ENCODE data around the gene SIRT1.
"Not testable (repeated sequence)": the region's sequence is repeated elsewhere in the genome, so short reads cannot be mapped to it uniquely, and the experiment has no call there.

The SIRT1 gene

DNA sequence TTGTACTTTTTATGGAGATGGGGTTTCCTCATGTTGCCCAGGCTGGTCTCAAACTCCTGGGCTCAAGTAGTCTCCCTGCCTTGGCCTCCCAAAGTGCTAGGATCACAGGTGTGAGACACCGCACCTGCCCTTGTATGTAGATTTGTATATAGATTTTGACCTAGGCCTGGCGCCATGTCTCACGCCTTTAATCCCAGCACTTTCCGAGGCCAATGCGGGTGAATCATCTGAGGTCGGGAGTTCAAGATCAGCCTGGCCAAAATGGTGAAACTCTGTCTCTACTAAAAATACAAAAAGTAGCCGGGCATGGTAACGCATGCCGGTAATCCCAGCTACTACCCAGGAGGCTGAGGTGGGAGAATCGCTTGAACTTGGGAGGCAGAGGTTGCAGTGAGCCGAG, 7.0 kb upstream of the SIRT1 start:
- DNase-seq: not testable (repeated sequence)

DNA sequence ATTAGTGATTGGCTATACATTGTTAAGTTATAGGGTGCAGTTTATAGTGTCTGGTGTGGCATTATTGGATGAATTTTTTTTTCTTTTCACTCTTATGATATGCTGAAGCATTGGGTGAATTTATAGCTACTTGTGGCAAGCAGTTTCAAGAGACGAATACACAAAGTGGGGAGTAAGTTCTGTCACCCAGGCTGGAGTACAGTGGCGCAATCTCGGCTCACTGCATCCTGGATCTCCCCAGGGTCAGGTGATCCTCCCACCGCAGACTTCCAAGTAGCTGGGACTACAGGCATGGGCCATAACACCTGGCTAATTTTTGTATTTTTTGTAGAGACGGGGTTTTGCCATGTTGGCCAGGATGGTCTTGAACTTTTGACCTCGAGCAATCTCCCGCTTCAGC, 6.3 kb upstream of the SIRT1 start:
- no peak for DNase-seq

DNA sequence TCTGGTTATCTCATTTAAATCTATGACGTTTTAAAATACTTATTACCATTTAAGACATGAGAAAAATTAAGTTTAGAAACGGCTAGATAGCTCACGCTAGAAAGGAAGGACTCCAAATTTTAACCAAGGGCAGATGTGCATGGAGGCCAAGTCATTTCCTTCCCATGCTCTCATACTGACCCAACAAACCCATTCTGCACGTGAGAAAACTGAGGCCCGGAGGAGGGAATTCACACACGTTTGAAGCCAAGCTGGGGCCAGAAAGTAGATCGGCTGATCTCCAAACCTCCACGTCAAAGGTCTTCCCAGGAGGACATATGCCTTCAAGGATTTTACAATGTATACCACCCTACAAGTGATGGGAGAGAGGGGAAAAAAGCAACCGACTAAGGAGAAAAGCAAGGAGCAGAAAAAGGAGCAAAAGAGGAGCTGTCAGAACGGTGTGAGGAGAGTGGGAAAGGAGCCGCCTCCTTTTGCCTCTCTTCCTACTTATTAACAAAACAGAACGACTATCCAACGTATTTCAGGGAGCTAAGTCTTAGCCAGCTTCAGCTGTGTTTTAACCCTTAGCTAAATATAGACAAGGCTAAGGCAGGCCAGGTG, 645 bp upstream of the SIRT1 start:
- no peak for DNase-seq

DNA sequence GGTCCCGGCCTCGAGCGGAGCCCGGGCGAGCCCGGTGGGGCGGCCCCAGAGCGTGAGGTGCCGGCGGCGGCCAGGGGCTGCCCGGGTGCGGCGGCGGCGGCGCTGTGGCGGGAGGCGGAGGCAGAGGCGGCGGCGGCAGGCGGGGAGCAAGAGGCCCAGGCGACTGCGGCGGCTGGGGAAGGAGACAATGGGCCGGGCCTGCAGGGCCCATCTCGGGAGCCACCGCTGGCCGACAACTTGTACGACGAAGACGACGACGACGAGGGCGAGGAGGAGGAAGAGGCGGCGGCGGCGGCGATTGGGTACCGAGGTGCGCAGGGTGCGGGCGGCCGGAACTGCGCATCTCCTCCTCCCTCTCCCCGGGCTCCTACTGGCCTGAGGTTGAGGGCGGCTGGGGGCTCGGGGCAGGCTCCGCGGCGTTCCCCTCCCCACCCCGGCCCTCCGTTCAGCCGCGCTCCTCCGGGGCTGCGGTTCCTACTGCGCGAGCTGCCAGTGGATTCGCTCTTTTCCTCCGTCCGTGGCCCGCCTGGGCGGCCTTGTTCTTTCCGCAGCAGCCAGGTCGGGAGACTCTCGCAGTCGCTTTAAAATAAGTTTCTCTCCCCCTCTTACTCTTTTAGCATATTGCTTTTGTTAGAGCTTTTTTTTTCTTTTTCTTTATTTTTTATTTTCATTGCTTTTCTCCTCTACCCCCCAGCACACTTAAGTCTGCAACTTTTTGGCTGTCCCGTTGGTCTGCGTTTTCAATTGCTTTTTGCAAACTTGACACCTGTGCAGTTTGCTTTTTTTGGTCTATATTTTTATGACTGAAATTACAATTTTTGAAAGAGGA, 600 bp downstream of the SIRT1 start:
- DNase-seq: peak; percentile 81

DNA sequence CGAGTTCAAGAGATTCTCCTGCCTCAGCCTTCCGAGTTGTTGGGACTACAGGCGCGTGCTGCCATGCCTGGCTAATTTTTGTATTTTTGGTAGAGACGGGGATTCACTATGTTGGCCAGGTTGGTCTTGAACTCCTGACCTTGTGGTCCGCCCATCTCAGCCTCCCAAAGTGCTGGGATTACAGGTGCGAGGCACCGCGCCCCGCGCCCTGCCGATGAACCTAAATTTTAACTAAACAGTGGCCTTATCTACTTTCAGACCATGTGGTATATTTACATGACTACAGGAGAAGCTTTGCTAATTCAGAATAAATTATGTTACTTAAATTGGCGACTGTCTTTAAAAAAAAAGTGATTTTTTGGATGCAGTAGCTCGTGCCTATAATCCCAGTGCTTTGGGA, 9.2 kb downstream of the SIRT1 start:
- DNase-seq: no peak

DNA sequence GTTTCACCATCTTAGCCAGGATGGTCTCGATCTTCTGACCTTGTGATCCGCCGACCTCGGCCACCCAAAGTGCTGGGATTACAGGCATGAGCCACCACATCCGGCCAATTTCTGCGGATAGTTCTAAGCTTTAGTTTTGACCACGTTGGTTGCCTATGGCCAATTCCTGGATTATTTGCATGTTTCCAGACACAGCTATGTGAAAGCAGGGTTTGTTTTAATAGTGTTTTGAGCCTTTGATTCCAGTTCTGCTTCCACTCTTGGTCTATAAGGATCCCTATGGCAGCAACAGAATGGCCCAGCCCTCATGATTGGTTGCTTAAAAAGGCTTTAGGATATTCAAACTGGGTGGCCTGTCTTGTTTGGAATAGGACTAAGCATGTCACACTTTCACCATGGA, 19.1 kb downstream of the SIRT1 start:
- no peak for DNase-seq

DNA sequence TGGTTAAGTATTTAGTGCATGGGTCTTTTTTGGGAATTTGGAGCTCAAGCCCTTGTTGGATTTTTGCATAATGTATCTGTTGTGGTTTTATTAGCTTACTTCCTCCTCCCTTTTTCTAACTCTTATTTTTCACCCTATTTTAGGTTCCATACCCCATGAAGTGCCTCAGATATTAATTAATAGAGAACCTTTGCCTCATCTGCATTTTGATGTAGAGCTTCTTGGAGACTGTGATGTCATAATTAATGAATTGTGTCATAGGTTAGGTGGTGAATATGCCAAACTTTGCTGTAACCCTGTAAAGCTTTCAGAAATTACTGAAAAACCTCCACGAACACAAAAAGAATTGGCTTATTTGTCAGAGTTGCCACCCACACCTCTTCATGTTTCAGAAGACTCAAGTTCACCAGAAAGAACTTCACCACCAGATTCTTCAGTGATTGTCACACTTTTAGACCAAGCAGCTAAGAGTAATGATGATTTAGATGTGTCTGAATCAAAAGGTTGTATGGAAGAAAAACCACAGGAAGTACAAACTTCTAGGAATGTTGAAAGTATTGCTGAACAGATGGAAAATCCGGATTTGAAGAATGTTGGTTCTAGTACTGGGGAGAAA, 28.0 kb downstream of the SIRT1 start:
- DNase-seq: no peak

DNA sequence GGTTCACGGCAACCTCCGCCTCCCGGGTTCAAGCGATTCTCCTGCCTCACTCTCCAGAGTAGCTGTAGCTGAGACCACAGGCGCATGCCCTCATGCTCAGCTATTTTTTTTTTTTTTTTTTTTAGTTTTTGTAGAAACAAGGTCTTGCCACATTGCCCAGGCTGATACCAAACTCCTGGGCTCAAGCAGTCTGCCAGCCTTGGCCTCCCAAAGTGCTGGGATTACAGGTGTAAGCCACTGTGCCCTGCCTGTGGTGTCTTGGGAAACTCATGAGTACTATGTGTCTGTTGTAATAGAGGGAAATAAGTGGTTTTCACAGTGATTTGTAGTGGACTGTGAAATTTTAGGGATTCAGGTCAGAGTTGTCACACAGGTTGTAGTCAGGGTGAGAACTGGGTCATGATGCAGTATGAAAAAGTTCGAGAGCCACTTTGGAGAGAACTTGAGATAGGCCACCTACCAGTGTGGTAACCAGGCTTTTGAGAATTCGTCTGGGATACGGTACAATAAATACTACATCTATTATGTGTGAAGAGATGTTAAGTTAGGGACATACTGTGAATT, 30.4 kb downstream of the SIRT1 start:
- DNase-seq: no peak

DNA sequence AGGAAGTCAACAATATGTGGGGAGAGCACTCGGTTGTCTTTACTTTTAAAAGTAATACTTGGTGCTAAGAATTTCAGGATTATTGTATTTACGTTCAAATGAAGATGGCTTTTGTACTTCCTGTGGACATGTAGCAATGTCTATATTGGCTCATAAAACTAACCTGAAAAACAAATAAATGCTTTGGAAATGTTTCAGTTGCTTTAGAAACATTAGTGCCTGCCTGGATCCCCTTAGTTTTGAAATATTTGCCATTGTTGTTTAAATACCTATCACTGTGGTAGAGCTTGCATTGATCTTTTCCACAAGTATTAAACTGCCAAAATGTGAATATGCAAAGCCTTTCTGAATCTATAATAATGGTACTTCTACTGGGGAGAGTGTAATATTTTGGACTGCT, 32.7 kb downstream of the SIRT1 start:
- DNase-seq: no peak

DNA sequence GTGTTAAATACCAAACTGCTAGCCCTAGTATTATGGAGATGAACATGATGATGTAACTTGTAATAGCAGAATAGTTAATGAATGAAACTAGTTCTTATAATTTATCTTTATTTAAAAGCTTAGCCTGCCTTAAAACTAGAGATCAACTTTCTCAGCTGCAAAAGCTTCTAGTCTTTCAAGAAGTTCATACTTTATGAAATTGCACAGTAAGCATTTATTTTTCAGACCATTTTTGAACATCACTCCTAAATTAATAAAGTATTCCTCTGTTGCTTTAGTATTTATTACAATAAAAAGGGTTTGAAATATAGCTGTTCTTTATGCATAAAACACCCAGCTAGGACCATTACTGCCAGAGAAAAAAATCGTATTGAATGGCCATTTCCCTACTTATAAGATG, 33.2 kb downstream of the SIRT1 start:
- no peak for DNase-seq

DNA sequence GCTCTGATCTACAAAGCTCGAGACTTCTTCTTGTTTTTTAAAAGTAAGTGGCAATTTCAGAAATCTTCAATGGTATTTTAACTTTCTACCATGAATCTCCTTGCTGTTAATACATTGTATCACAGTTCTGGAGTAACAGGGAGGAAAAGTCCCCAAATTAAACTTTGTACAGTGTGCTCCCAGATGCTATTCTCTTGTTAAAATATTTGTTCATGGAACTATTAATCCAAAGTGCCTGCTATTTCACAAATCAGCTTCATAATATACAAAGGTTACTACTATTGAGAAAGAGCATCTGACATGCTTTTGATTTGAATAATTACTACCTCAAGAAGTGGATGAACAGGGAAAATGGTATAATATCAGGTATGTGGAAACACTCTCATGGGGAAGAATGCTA, 36.6 kb downstream of the SIRT1 start:
- DNase-seq: no peak

DNA sequence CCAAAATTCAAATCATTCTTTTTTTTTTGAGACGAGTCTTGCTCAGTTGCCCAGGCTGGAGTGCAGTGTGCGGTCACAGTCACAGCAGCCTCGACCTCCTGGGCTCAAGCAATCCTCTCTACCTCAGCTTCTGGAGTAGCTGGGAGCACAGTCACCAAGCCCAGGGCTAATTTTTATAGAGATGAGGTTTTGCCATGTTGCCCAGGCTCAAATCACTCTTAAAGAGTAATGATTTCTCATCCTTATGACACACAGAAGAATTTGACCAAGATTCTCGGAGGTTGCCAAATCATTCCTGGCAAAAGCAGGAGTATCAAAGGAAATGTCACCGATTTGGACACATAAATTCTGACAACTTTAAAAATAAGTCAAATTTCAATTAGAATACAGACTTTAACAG, 39.1 kb downstream of the SIRT1 start:
- no peak for DNase-seq

DNA sequence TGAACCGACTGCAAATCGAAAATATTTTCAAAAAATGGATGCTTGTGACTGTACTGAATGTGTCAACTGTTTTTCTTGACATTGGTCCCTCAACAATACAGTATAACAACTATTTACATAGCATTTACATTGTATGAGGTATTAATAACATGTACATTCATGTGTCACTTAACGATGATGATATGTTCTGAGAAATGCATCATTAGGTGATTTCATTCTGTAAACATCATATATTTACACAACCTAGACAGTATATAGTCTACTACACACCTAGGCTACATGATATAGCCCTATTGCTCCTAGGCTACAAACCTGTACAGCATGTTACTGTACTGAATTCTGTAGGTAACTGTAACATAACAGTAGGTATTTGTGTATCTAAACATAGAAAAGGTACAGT, 39.7 kb downstream of the SIRT1 start:
- DNase-seq: no peak

DNA sequence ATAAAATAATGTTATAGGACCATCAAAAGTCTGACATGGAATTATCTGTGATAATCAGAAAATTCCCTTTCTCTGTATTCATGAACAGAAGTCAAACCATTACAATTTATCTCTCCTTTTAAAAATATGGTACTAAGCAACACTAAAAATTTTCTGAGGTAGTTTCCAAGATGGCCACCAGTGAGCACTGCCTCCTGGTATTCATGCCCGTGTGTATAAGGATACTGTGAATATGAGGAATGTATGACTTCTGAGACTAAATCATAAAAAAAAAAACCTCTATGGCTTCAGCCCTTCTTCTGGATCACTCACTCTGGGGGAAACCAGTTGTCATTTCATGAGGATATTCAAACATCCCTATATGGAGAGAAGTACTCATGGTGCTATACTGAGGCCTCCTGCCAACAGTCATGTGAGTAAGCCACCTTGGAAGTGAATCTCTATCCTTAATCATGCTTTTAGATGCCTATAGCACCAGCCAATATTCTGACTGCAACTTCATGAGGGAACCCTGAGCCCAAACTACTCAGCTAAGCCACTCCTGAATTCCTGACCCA, 41.1 kb downstream of the SIRT1 start:
- no peak for DNase-seq

DNA sequence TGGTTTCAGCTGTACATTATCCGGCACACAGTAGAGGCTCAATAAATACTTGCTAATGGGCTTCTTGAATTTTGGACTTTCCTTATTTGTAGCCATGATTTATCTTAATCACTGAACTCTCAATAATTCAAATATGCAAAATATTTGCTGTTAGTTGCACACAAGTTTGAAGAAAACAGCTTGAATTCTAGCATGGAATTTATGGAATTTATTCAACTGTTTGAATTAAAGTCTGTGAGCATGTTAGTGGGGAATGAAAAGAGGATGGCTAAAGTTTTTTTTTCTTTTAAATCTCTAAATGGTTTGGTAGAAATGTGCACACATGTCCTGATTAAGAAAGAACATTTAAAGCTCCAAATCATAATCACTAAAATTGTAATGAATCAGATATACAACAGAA, 42.5 kb downstream of the SIRT1 start:
- no peak for DNase-seq

DNA sequence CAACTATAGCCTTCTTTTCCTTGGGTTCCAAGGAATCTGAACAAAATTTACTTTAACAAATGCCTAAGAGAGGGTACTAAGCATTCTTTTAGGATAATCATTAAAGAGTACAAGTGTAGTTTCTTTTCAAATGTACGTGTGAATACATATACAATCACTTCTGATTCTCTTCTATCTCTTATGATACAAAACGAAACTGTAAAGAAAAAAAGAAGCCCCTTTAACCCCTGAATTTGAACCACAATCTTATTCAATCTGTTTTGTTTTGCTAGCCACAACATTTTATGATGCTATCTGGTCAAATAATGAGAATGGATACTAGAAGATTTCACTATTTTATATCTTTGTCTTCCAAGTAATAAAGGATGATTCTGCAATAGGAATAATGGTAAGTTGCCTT, 48.7 kb downstream of the SIRT1 start:
- no peak for DNase-seq

DNA sequence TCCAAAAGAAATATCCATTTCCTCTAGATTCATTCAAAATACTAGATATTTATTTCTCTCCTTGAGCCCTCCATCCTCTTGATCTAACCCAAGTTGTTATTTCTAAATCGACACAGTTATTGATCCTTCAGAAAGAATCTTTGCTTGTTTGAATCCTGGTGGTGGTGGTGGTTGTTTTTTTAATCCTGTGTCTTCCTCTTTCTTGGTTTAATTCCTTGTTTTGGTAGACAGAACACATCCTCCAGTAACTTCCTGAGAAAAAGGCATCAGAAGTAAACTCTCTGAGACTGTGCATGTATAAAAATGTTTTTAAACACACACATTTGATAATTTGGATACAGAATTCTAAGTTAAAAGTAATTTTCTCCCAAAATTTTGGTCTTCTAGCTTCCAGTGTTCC, 49.9 kb downstream of the SIRT1 start:
- DNase-seq: no peak

DNA sequence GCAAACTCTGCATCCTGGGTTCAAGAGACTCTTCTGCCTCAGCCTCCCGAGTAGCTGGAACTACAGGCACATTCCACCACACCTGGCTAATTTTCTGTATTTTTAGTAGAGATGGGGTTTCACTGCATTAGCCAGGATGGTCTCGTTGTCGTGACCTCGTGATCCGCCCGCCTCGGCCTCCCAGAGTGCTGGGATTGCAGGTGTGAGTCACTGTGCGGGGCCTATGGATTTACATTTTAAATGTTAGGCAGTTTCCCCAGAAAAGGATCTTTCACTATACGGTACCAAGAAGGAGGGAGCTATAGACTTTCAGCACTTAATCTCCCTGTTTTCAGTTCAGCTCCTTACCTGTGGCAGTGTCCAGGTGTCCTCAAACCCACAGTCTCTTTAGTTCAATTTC, 50.8 kb downstream of the SIRT1 start:
- DNase-seq: no peak

DNA sequence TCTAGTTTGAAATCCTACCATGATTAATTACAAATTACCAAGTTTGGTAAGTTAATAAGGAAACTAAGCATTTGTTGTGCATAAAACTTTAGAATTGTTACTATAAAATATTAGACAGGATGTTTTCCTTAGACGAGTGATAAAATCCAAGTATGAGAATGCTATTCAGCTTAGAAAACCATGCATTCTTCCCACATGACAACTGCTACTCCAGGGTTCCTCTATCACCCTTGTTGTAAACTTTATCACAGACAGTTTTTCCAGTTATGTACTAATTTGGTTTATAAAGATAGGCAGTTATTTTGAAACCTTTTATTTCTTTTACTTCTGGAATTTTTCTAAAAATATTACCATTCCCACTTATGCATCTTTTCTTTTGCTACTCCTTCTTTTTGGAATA, 52.0 kb downstream of the SIRT1 start:
- no peak for DNase-seq

DNA sequence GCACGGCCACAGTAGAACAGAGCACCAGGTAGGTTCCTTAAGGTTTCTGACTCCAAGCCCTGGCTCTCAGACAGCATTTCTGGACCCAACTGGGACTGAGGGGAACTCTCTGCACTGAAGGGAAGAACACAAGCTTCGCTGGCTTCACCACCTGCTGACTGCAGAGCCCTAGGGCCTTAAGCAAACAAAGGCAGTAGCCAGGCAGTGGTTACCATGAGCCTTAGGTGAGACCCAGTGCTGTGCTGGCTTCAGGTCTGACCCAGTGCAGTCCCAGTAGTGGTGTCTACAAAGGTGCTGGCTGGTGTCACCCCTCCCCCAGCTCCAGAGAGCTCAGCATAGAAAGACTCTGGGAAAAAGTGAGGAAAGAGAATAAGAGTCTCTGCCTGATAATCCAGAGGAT, 59.5 kb downstream of the SIRT1 start:
- no peak for DNase-seq

DNA sequence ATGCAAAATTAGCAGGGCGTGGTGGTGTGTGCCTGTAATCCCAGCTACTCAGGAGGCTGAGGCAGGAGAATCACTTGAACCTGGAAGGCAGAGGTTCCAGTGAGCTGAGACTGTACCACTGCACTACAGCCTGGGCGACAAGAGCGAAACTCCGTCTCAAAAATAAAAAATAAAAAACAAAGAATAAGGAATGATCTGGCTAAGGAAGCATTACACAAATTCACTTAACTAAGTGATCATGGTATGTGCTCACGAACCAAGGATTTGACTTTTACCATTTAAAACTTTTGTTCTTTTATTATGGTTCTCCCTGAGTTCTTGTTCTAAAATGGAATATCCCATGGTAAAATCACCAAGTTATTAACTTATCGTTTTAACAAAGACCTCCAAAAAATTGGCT, 71.2 kb downstream of the SIRT1 start:
- no peak for DNase-seq

DNA sequence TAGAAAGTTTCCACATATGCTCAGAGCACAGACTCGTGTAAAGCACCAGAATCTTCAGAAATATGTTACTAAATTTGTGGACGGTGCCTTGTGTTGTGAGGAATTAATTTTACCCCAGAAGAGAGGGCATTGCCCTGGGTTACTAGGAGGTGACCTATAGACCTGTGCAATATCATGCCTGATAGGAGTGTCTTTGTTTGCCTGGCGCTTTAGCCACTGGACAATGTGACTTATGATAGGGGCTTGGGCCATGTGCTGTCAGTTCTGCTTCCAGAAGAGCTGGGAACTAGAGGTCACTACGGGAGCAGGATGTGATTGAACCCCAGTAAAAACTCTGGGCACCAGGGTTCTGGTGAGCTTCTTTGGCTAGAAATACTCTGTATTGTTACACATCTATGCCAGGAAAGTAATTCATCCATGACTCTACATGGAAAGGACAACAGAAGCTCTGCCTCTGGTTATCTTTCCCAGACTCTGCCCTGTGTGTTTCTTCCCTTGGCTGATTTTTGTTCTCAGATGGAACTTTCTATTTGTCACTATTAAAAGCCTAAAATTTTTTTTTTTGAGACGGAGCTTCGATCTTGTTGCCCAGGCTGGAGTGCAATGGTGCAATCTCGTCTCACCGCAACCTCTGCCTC, 75.5 kb downstream of the SIRT1 start:
- DNase-seq: no peak

DNA sequence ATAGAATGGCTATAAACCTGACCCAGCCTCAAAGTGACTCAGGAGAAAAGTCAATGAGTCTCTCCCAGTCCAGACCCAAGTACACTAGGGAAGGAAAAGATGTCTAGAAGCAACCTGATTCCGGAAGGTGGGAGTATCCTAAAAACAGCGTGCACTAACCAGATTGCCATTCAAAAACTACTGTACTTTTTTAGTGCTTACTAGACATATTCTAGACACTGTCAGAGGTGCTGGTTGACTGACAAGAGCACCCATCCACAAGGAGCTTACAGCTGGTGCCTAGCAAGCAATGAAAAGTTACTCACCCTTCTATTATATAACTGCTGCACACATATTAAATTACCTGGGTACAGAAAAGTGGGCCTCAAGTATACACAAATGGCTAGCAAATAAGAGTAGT, 81.0 kb downstream of the SIRT1 start:
- DNase-seq: no peak
